B cell (primary cell): Measurements from ENCODE around the gene SMAD7.

Experiments used
- CTCF ChIP-seq: fragments of 200-600 bp; IDR thresholded peaks from one replicate; pipeline ENCODE4 v1.8.0; 2022; ENCODE audit warnings: antibody characterized with exemption, mild to moderate bottlenecking
- EZH2 ChIP-seq: IDR thresholded peaks from 2 replicates; pipeline ENCODE4 v1.6.1; 2012; ENCODE audit warnings: borderline replicate concordance, low read depth, mild to moderate bottlenecking, moderate library complexity, low read length; ENCODE audit not compliant: insufficient read depth, poor library complexity, severe bottlenecking

- TF ChIP-seq CTCF: no peak
- no peak for TF ChIP-seq EZH2
Measured at GRCh38 chr18:48968412-48969215, 17.8 kb upstream of the SMAD7 start.
